ENCODE data around the gene APBA1. TPM values are rescaled to one million over a fixed set of nuclear protein-coding genes. Genes with fewer than 3 reads are reported as not detected.

APBA1 gene
- total and polyA plus RNA-seq, 2 of the 8 experiments (the other 6 are each of a cell fraction or from before 2014, with no cell fraction given) = 0.36 to 0.60 TPM

GRCh38 chr9:69599232-69599971 is 72.8 kb downstream of the APBA1 start (continued):
- TF ChIP-seq, protein P1, sequence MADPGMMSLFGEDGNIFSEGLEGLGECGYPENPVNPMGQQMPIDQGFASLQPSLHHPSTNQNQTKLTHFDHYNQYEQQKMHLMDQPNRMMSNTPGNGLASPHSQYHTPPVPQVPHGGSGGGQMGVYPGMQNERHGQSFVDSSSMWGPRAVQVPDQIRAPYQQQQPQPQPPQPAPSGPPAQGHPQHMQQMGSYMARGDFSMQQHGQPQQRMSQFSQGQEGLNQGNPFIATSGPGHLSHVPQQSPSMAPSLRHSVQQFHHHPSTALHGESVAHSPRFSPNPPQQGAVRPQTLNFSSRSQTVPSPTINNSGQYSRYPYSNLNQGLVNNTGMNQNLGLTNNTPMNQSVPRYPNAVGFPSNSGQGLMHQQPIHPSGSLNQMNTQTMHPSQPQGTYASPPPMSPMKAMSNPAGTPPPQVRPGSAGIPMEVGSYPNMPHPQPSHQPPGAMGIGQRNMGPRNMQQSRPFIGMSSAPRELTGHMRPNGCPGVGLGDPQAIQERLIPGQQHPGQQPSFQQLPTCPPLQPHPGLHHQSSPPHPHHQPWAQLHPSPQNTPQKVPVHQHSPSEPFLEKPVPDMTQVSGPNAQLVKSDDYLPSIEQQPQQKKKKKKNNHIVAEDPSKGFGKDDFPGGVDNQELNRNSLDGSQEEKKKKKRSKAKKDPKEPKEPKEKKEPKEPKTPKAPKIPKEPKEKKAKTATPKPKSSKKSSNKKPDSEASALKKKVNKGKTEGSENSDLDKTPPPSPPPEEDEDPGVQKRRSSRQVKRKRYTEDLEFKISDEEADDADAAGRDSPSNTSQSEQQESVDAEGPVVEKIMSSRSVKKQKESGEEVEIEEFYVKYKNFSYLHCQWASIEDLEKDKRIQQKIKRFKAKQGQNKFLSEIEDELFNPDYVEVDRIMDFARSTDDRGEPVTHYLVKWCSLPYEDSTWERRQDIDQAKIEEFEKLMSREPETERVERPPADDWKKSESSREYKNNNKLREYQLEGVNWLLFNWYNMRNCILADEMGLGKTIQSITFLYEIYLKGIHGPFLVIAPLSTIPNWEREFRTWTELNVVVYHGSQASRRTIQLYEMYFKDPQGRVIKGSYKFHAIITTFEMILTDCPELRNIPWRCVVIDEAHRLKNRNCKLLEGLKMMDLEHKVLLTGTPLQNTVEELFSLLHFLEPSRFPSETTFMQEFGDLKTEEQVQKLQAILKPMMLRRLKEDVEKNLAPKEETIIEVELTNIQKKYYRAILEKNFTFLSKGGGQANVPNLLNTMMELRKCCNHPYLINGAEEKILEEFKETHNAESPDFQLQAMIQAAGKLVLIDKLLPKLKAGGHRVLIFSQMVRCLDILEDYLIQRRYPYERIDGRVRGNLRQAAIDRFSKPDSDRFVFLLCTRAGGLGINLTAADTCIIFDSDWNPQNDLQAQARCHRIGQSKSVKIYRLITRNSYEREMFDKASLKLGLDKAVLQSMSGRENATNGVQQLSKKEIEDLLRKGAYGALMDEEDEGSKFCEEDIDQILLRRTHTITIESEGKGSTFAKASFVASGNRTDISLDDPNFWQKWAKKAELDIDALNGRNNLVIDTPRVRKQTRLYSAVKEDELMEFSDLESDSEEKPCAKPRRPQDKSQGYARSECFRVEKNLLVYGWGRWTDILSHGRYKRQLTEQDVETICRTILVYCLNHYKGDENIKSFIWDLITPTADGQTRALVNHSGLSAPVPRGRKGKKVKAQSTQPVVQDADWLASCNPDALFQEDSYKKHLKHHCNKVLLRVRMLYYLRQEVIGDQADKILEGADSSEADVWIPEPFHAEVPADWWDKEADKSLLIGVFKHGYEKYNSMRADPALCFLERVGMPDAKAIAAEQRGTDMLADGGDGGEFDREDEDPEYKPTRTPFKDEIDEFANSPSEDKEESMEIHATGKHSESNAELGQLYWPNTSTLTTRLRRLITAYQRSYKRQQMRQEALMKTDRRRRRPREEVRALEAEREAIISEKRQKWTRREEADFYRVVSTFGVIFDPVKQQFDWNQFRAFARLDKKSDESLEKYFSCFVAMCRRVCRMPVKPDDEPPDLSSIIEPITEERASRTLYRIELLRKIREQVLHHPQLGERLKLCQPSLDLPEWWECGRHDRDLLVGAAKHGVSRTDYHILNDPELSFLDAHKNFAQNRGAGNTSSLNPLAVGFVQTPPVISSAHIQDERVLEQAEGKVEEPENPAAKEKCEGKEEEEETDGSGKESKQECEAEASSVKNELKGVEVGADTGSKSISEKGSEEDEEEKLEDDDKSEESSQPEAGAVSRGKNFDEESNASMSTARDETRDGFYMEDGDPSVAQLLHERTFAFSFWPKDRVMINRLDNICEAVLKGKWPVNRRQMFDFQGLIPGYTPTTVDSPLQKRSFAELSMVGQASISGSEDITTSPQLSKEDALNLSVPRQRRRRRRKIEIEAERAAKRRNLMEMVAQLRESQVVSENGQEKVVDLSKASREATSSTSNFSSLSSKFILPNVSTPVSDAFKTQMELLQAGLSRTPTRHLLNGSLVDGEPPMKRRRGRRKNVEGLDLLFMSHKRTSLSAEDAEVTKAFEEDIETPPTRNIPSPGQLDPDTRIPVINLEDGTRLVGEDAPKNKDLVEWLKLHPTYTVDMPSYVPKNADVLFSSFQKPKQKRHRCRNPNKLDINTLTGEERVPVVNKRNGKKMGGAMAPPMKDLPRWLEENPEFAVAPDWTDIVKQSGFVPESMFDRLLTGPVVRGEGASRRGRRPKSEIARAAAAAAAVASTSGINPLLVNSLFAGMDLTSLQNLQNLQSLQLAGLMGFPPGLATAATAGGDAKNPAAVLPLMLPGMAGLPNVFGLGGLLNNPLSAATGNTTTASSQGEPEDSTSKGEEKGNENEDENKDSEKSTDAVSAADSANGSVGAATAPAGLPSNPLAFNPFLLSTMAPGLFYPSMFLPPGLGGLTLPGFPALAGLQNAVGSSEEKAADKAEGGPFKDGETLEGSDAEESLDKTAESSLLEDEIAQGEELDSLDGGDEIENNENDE (IDR thresholded peaks at IDR 0.05; ENCODE audit: insufficient replicate concordance, low read length) = no peak
- TF ChIP-seq RBBP5 (IDR thresholded peaks at IDR 0.05; ENCODE audit: borderline replicate concordance, low read depth, low read length) = no peak

Data from H1 (cell line).